Measurements from ENCODE around the gene CALN1.

- no peak for TF ChIP-seq CTCF (IDR thresholded peaks at IDR 0.05; ENCODE audit: low read length)
- TF ChIP-seq EZH2 (IDR thresholded peaks at IDR 0.05; ENCODE audit: borderline replicate concordance, low read length): no peak
These were observed 577.1 kb downstream of the CALN1 start for GRCh38 chr7:71835056-71835455.
